CD4-positive, alpha-beta T cell (primary cell): ENCODE data around the gene TNIK. TPM values are rescaled to one million over a fixed set of nuclear protein-coding genes. Genes with fewer than 3 reads are reported as not detected.

Experiments used
- ATAC-seq: fragments of 200-7000 bp; cut with Tn5 transposase; one replicate; pipeline ENCODE4 v1.10.0; 2022; ENCODE audit warnings: mild to moderate bottlenecking; ENCODE audit not compliant: poor library complexity
- CTCF ChIA-PET: fragments of 350-600 bp; sonication (Branson Sonifier 250); formaldehyde crosslinking; loops from one replicate; lab custom pipeline; 2021; ENCODE audit warnings: antibody characterized with exemption, inconsistent platforms; lab: Charles Lee
- POLR2A ChIA-PET: fragments of 350-600 bp; sonication (Branson Sonifier 250); formaldehyde crosslinking; loops from one replicate; lab custom pipeline; 2021; ENCODE audit warnings: antibody characterized with exemption, inconsistent platforms; lab: Charles Lee
- DNase-seq, 14 experiments: peaks; one replicate each; pipeline ENCODE4 v3.0.0-alpha.2; 2013 to 2020; ENCODE audit warnings: mixed read lengths in 2 of 14
- H3K27ac ChIP-seq, 2 donors: one replicate each; pipeline versions ENCODE4 v1.5.1 to v1.7.0; 2013; ENCODE audit warnings: low read length in 2 of 2, low read depth in 1 of 2, mild to moderate bottlenecking in 1 of 2
- H3K27me3 ChIP-seq, 2 experiments: 1 replicate in 1 of 2; 2 replicates in 1 of 2; pipeline versions ENCODE4 v1.6.1 to v1.7.0; 2013; ENCODE audit warnings: low read length in 2 of 2, control low read depth in 1 of 2, mild to moderate bottlenecking in 1 of 2, moderate library complexity in 1 of 2; ENCODE audit not compliant: insufficient read depth in 2 of 2, control insufficient read depth in 1 of 2
- H3K36me3 ChIP-seq: one replicate; pipeline ENCODE4 v1.6.1; 2013; ENCODE audit warnings: low read length, control low read depth; ENCODE audit not compliant: insufficient read depth
- H3K4me1 ChIP-seq: one replicate; pipeline ENCODE4 v1.6.1; 2013; ENCODE audit warnings: low read length, control low read depth; ENCODE audit not compliant: insufficient read depth
- H3K4me3 ChIP-seq: one replicate; pipeline ENCODE4 v1.5.1; 2013; ENCODE audit warnings: mild to moderate bottlenecking, low read length, moderate library complexity
- H3K9me3 ChIP-seq, 2 experiments: 1 replicate in 1 of 2; 2 replicates in 1 of 2; pipeline versions ENCODE4 v1.6.1 to v1.7.0; 2013; ENCODE audit warnings: low read length in 2 of 2, mild to moderate bottlenecking in 2 of 2, control low read depth in 1 of 2, moderate library complexity in 1 of 2; ENCODE audit not compliant: control insufficient read depth in 1 of 2, insufficient read depth in 1 of 2
- H3K27ac Mint-ChIP-seq: one replicate; pipeline ENCODE4 v1.8.0; 2020; ENCODE audit warnings: mixed read lengths
- H3K27me3 Mint-ChIP-seq: one replicate; pipeline ENCODE4 v1.8.0; 2021; ENCODE audit warnings: mixed read lengths
- H3K36me3 Mint-ChIP-seq: one replicate; pipeline ENCODE4 v1.8.0; 2021; ENCODE audit warnings: low read depth, mixed read lengths
- H3K4me1 Mint-ChIP-seq: one replicate; pipeline ENCODE4 v1.8.0; 2021; ENCODE audit warnings: low read depth, mixed read lengths
- H3K4me3 Mint-ChIP-seq: one replicate; pipeline ENCODE4 v1.8.0; 2020; ENCODE audit warnings: mild to moderate bottlenecking, mixed read lengths
- H3K9me3 Mint-ChIP-seq: one replicate; pipeline ENCODE4 v1.8.0; 2020; ENCODE audit warnings: mixed read lengths
- intact Hi-C, 2 experiments: fragments of 100-400 bp; cut with DNase I in 1 of 2; cut with micrococcal nuclease in 1 of 2; formaldehyde crosslinking; loops; one replicate each; pipeline versions ENCODE4 v1.15.1 to v1.9.0; 2023 to 2025; cut with DNase I, micrococcal nuclease
- total RNA-seq, 174 experiments: library from RNA in 2 of 174; stranded (reverse) in 2 of 174; gene quantifications; one replicate each; pipeline ENCODE4 v1.2.3 and lab custom pipeline; 2021 to 2026
- TF ChIP-seq, protein P1 (sequence below): fragments of 200-600 bp; IDR thresholded peaks from one replicate; pipeline ENCODE4 v1.8.0; 2022; ENCODE audit warnings: antibody characterized with exemption, mild to moderate bottlenecking

Gene TNIK
- total RNA-seq, 2 experiments from 2014 or later, result 71.0 to 78.3 TPM

DNA sequence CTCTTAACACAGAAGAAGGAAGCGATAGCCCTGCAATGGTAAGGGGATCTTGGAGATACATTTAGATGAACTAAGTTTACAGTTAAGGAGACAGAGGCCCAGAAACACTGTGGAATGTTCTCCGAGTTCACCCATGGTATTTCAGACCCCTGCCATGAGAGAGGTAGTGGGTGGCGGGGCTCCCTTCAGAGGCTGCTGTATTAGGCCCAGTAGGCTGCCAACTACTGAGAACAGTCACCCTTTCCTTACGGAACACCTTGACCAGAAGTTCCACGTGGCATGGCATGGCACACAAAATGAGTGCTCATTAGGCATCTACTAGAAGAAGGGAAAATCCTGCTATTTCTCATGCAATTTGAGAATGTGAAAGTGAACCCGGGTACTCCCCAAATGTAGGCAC, 195.4 kb downstream of the TNIK start:
- intact Hi-C loops, result loop anchor here in 1 of 2 experiments (5.0 kb wide), 1 partner anchor 193 kb away; no protein-coding TSS in a partner anchor
- H3K27ac Mint-ChIP-seq, result no peak overlapping the region
- Histone ChIP-seq H3K4me3 (no peak overlapping the region), H3K27ac (no peak overlapping the region), H3K4me1 (peaks cover 32% of the 10 kb centered on the region), H3K27me3 (no peaks in the 10 kb centered on the region), H3K36me3 (no peaks in the 10 kb centered on the region), H3K9me3 (no peaks in the 10 kb centered on the region)
- no peaks in the 10 kb centered on the region for H3K9me3 Mint-ChIP-seq
- peaks cover 5% of the 10 kb centered on the region for H3K36me3 Mint-ChIP-seq
- POLR2A ChIA-PET, result no interaction called here
- ATAC-seq (no peak), DNase-seq (no peak)
- peaks cover 86% of the 10 kb centered on the region for H3K4me1 Mint-ChIP-seq
- no peaks in the 10 kb centered on the region for H3K27me3 Mint-ChIP-seq
- TF ChIP-seq, protein P1, sequence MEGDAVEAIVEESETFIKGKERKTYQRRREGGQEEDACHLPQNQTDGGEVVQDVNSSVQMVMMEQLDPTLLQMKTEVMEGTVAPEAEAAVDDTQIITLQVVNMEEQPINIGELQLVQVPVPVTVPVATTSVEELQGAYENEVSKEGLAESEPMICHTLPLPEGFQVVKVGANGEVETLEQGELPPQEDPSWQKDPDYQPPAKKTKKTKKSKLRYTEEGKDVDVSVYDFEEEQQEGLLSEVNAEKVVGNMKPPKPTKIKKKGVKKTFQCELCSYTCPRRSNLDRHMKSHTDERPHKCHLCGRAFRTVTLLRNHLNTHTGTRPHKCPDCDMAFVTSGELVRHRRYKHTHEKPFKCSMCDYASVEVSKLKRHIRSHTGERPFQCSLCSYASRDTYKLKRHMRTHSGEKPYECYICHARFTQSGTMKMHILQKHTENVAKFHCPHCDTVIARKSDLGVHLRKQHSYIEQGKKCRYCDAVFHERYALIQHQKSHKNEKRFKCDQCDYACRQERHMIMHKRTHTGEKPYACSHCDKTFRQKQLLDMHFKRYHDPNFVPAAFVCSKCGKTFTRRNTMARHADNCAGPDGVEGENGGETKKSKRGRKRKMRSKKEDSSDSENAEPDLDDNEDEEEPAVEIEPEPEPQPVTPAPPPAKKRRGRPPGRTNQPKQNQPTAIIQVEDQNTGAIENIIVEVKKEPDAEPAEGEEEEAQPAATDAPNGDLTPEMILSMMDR, result no peak
- no peak overlapping the region for H3K4me3 Mint-ChIP-seq
- CTCF ChIA-PET, result no interaction called here

DNA sequence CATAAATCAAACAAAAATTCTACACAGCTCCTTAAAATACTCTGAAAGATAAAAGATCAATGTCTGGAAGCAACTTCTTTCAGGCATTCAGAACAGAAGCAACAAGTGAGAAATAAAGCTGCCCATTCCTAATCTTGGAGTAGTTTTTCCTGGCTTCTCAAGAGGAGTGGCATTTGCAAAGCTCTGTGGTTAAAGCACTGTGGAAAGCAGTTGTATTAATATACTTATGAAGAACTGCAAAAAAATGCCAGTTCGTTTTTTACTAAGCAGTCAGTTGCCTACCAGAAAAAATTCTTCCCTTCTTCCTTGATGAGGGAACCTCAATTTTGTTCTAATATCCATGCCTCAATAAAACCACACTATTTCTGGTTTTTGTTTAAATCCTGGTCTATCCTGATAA, 197.8 kb downstream of the TNIK start:
- H3K27ac Mint-ChIP-seq, result peak overlapping the region; percentile 66
- no peak overlapping the region for H3K4me3 Mint-ChIP-seq
- no peaks in the 10 kb centered on the region for H3K9me3 ChIP-seq
- ChIA-PET POLR2A (interaction anchor here (0.5 kb wide), 1 partner anchor 18 kb away, joined by 4 read pairs; no protein-coding TSS in a partner anchor), CTCF (no interaction called here)
- peaks cover 85% of the 10 kb centered on the region for H3K4me1 Mint-ChIP-seq
- H3K4me3 ChIP-seq, result no peak overlapping the region
- no peaks in the 10 kb centered on the region for H3K27me3 ChIP-seq
- peaks cover 9% of the 10 kb centered on the region for H3K36me3 Mint-ChIP-seq
- peaks cover 3% of the 10 kb centered on the region for H3K9me3 Mint-ChIP-seq
- H3K27ac ChIP-seq, result no peak overlapping the region
- no peaks in the 10 kb centered on the region for H3K27me3 Mint-ChIP-seq
- TF ChIP-seq, protein P1, result no peak
- ATAC-seq (no peak), DNase-seq (no peak)
- intact Hi-C loops, result loop anchor here in 1 of 2 experiments (5.0 kb wide), 1 partner anchor 195 kb away; no protein-coding TSS in a partner anchor
- peaks cover 45% of the 10 kb centered on the region for H3K4me1 ChIP-seq
- H3K36me3 ChIP-seq, result no peaks in the 10 kb centered on the region

DNA sequence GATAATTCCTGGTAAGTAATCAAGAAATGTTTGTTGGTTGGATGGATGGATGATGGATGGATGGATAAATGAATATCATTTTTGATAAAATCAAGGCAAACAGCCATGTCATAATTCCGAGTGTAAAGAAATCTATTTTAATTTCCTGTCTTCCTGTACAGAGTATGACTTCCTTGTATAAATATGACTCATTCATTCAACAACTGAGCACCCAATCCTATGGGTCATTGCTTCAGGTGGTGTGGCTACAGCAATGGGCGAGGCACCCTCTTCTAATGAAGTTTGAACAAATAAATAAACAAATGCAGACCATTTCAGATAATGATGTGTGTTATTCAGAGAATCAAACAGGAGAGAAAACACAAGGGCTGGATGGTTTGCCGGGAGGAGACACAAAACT, 198.7 kb downstream of the TNIK start:
- Mint-ChIP-seq H3K4me1 (peaks cover 85% of the 10 kb centered on the region), H3K9me3 (peaks cover 3% of the 10 kb centered on the region), H3K36me3 (peaks cover 9% of the 10 kb centered on the region), H3K27ac (peak overlapping the region; percentile 34), H3K4me3 (no peak overlapping the region), H3K27me3 (no peaks in the 10 kb centered on the region)
- Histone ChIP-seq H3K4me1 (peaks cover 48% of the 10 kb centered on the region), H3K9me3 (no peaks in the 10 kb centered on the region), H3K36me3 (no peaks in the 10 kb centered on the region), H3K4me3 (no peak overlapping the region), H3K27me3 (no peaks in the 10 kb centered on the region), H3K27ac (no peak overlapping the region)
- ATAC-seq, result no peak
- DNase-seq, result no peak
- TF ChIP-seq, protein P1, result no peak
- CTCF ChIA-PET, result interaction anchor here (1.0 kb wide), 1 partner anchor 30 kb away, joined by 3 read pairs; no protein-coding TSS in a partner anchor
- POLR2A ChIA-PET, result no interaction called here
- intact Hi-C loops, result loop anchor here in 1 of 2 experiments (5.0 kb wide), 1 partner anchor 196 kb away; no protein-coding TSS in a partner anchor
